SK-N-SH treated with all-trans-retinoic acid at 6 μM for 48 hours (cell line): ENCODE data around the gene RAMP3.

ENCODE experiments used
- ARNTL ChIP-seq: fragments of 450-650 bp; formaldehyde crosslinking; IDR thresholded peaks from 2 replicates; pipeline ENCODE4 v1.5.0; 2020; ENCODE audit warnings: low read depth, mild to moderate bottlenecking, moderate library complexity, borderline replicate concordance
- CSDC2 ChIP-seq: fragments of 250-450 bp; sonication (Bioruptor Pico); IDR thresholded peaks from 2 replicates; pipeline ENCODE4 v1.5.0; 2020; ENCODE audit warnings: mild to moderate bottlenecking, moderate library complexity
- RARB ChIP-seq: fragments of 250-450 bp; sonication (Bioruptor Pico); IDR thresholded peaks from 2 replicates; pipeline ENCODE4 v1.8.0; 2021; ENCODE audit warnings: mild to moderate bottlenecking, moderate library complexity
- SNAI2 ChIP-seq: fragments of 250-450 bp; sonication (Bioruptor Pico); IDR thresholded peaks from 2 replicates; pipeline ENCODE4 v1.5.0; 2020; ENCODE audit warnings: mild to moderate bottlenecking, moderate library complexity
- ZC3H10 ChIP-seq: fragments of 250-450 bp; sonication (Bioruptor Pico); IDR thresholded peaks from 2 replicates; pipeline ENCODE4 v1.5.1; 2021; ENCODE audit warnings: mild to moderate bottlenecking, moderate library complexity
- ZFP30 ChIP-seq: fragments of 450-650 bp; formaldehyde crosslinking; IDR thresholded peaks from 2 replicates; pipeline ENCODE4 v1.5.0; 2022; ENCODE audit warnings: mild to moderate bottlenecking, moderate library complexity
- ZNF8 ChIP-seq: fragments of 450-650 bp; formaldehyde crosslinking; IDR thresholded peaks from 2 replicates; pipeline ENCODE4 v1.5.0; 2020; ENCODE audit warnings: mild to moderate bottlenecking, moderate library complexity
- TF ChIP-seq, protein P1 (sequence below): fragments of 250-450 bp; sonication (Bioruptor Pico); IDR thresholded peaks from 2 replicates; pipeline ENCODE4 v1.8.0; 2020; ENCODE audit warnings: mild to moderate bottlenecking, moderate library complexity, borderline replicate concordance
- TF ChIP-seq, protein P2 (sequence below): fragments of 250-450 bp; sonication (Bioruptor Pico); IDR thresholded peaks from 2 replicates; pipeline ENCODE4 v1.5.1; 2021; ENCODE audit warnings: mild to moderate bottlenecking, moderate library complexity
- TF ChIP-seq, protein P3 (sequence below): fragments of 250-450 bp; sonication (Bioruptor Pico); IDR thresholded peaks from 2 replicates; pipeline ENCODE4 v1.5.1; 2020; ENCODE audit warnings: low read depth, mild to moderate bottlenecking, moderate library complexity
- TF ChIP-seq, protein P4 (sequence below): fragments of 250-450 bp; sonication (Bioruptor Pico); IDR thresholded peaks from 2 replicates; pipeline ENCODE4 v1.8.0; 2021; ENCODE audit warnings: low read depth, mild to moderate bottlenecking, moderate library complexity, borderline replicate concordance

DNA sequence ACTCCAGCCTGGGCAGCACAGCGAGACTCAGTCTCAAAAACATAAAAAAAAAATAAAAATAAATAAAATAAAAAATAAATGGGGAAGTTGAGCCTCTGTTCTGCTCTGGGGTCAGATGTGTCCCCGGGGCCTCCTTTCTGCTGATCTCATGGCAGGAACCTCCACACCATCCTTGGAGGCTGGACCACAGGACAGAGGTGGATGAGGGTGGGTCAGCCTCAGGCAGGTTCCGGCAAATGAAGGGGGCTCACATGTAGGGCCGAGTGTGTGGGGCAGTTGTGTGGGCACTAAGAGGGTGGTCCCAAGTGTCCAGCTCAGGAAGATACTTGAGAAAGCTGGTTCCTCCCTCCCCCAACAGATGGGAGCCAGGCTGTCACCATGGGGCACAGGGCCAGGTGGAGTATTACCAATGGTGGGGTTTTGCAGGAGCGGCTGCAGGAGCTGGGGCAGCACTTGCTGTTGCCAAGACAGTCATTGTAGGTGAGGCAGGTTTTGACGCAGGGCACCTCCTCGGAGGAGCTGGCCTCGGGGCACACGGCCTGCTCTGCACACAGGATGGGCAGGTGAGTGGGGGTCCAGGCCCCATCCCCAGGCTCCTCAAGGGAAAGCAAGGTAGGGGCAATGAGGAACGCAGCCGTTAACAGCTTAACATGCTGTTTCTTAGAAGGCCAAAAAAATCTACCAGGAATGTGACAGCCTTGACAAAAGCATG lies 32.2 kb upstream of the RAMP3 start:
- TF ChIP-seq, protein P1, sequence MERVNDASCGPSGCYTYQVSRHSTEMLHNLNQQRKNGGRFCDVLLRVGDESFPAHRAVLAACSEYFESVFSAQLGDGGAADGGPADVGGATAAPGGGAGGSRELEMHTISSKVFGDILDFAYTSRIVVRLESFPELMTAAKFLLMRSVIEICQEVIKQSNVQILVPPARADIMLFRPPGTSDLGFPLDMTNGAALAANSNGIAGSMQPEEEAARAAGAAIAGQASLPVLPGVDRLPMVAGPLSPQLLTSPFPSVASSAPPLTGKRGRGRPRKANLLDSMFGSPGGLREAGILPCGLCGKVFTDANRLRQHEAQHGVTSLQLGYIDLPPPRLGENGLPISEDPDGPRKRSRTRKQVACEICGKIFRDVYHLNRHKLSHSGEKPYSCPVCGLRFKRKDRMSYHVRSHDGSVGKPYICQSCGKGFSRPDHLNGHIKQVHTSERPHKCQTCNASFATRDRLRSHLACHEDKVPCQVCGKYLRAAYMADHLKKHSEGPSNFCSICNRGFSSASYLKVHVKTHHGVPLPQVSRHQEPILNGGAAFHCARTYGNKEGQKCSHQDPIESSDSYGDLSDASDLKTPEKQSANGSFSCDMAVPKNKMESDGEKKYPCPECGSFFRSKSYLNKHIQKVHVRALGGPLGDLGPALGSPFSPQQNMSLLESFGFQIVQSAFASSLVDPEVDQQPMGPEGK (CRISPR knock-in tag) = no peak
- TF ChIP-seq CSDC2 (CRISPR knock-in tag) (no peak), RARB (CRISPR knock-in tag) (no peak), SNAI2 (CRISPR knock-in tag) (no peak), ZNF8 (CRISPR knock-in tag) (no peak), ZFP30 (no peak), ZC3H10 (CRISPR knock-in tag) (no peak), ARNTL (CRISPR knock-in tag) (no peak)
- TF ChIP-seq, protein P2, sequence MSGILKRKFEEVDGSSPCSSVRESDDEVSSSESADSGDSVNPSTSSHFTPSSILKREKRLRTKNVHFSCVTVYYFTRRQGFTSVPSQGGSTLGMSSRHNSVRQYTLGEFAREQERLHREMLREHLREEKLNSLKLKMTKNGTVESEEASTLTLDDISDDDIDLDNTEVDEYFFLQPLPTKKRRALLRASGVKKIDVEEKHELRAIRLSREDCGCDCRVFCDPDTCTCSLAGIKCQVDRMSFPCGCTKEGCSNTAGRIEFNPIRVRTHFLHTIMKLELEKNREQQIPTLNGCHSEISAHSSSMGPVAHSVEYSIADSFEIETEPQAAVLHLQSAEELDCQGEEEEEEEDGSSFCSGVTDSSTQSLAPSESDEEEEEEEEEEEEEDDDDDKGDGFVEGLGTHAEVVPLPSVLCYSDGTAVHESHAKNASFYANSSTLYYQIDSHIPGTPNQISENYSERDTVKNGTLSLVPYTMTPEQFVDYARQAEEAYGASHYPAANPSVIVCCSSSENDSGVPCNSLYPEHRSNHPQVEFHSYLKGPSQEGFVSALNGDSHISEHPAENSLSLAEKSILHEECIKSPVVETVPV = no peak
- TF ChIP-seq, protein P3, sequence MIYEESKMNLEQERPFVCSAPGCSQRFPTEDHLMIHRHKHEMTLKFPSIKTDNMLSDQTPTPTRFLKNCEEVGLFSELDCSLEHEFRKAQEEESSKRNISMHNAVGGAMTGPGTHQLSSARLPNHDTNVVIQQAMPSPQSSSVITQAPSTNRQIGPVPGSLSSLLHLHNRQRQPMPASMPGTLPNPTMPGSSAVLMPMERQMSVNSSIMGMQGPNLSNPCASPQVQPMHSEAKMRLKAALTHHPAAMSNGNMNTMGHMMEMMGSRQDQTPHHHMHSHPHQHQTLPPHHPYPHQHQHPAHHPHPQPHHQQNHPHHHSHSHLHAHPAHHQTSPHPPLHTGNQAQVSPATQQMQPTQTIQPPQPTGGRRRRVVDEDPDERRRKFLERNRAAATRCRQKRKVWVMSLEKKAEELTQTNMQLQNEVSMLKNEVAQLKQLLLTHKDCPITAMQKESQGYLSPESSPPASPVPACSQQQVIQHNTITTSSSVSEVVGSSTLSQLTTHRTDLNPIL = no peak
- TF ChIP-seq, protein P4, sequence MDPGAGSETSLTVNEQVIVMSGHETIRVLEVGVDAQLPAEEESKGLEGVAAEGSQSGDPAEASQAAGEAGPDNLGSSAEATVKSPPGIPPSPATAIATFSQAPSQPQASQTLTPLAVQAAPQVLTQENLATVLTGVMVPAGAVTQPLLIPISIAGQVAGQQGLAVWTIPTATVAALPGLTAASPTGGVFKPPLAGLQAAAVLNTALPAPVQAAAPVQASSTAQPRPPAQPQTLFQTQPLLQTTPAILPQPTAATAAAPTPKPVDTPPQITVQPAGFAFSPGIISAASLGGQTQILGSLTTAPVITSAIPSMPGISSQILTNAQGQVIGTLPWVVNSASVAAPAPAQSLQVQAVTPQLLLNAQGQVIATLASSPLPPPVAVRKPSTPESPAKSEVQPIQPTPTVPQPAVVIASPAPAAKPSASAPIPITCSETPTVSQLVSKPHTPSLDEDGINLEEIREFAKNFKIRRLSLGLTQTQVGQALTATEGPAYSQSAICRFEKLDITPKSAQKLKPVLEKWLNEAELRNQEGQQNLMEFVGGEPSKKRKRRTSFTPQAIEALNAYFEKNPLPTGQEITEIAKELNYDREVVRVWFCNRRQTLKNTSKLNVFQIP (CRISPR knock-in tag) = no peak
